GM18951 (cell line): ENCODE measurements around the gene TBCEL.

Experiments
- POLR2A ChIP-seq: IDR thresholded peaks from 4 replicates; pipeline ENCODE4 v1.6.1; 2011; ENCODE audit warnings: mild to moderate bottlenecking; ENCODE audit not compliant: insufficient read length, insufficient read depth; ENCODE audit errors: extremely low read depth
- in situ Hi-C: fragments of 300-500 bp; cut with MboI; formaldehyde crosslinking; loops from one replicate; pipeline ENCODE4 v1.12.0; 2022; ENCODE audit warnings: low sequenced_read_pairs, mixed read lengths, inconsistent platforms; ENCODE audit not compliant: unreplicated experiment

The TBCEL gene

GRCh38 chr11:121138259-121138658 is 114.4 kb downstream of the TBCEL start:
- in situ Hi-C loops = no loop called here

GRCh38 chr11:121140369-121140768 is 116.5 kb downstream of the TBCEL start:
- in situ Hi-C loops = no loop called here
- TF ChIP-seq POLR2A = no peak

More at GRCh38 chr11:121138259-121138658, 114.4 kb downstream of the TBCEL start:
- TF ChIP-seq POLR2A = no peak
